Smooth muscle cell (in vitro differentiated cells): ENCODE results near the gene TMEM175. TPM values are rescaled to one million over a fixed set of nuclear protein-coding genes. Genes with fewer than 3 reads are reported as not detected.

Experiments used
- DNase-seq: peaks from one replicate; lab custom pipeline; 2025; ENCODE audit not compliant: unreplicated experiment; lab: John Stamatoyannopoulos, UW
- H2AFZ ChIP-seq: fragments of 200-600 bp; sonication (generic); 2 replicates; pipeline ENCODE4 v1.6.0; 2016; ENCODE audit warnings: antibody characterized with exemption, low read depth, mild to moderate bottlenecking
- H3F3A ChIP-seq: fragments of 200-600 bp; sonication (generic); 2 replicates; pipeline ENCODE4 v1.6.0; 2017; ENCODE audit warnings: antibody characterized with exemption, low read depth
- H3K27ac ChIP-seq: fragments of 200-600 bp; sonication (generic); 2 replicates; pipeline ENCODE4 v1.5.1; 2016; ENCODE audit warnings: low read depth, mild to moderate bottlenecking
- H3K27me3 ChIP-seq: fragments of 200-600 bp; sonication (generic); 2 replicates; pipeline ENCODE4 v1.6.1; 2016; ENCODE audit warnings: low read depth, mild to moderate bottlenecking
- H3K36me3 ChIP-seq: fragments of 200-600 bp; sonication (generic); 2 replicates; pipeline ENCODE4 v1.5.1; 2016; ENCODE audit warnings: low read depth
- H3K4me1 ChIP-seq: fragments of 200-600 bp; sonication (generic); 2 replicates; pipeline ENCODE4 v1.5.1; 2016; ENCODE audit warnings: low read depth
- H3K4me2 ChIP-seq: fragments of 200-600 bp; sonication (generic); 2 replicates; pipeline ENCODE4 v1.6.0; 2016; ENCODE audit warnings: mild to moderate bottlenecking
- H3K4me3 ChIP-seq: fragments of 200-600 bp; sonication (generic); 2 replicates; pipeline ENCODE4 v1.5.1; 2016; ENCODE audit warnings: mild to moderate bottlenecking
- H3K79me2 ChIP-seq: fragments of 200-600 bp; sonication (generic); 2 replicates; pipeline ENCODE4 v1.6.0; 2016; ENCODE audit warnings: low read depth, mild to moderate bottlenecking
- H3K9ac ChIP-seq: fragments of 200-600 bp; sonication (generic); 2 replicates; pipeline ENCODE4 v1.6.0; 2016; ENCODE audit warnings: low read depth
- H3K9me3 ChIP-seq: fragments of 200-600 bp; sonication (generic); replicated peaks from 2 replicates; pipeline ENCODE4 v1.5.1; 2016; ENCODE audit warnings: low read depth
- H4K20me1 ChIP-seq: fragments of 200-600 bp; sonication (generic); 2 replicates; pipeline ENCODE4 v1.6.0; 2016; ENCODE audit warnings: low read depth
- CTCF ChIP-seq: fragments of 200-600 bp; sonication (generic); IDR thresholded peaks from 2 replicates; pipeline ENCODE4 v1.5.1; 2017; ENCODE audit warnings: borderline replicate concordance, mild to moderate bottlenecking, antibody characterized with exemption; ENCODE audit not compliant: insufficient read depth, poor library complexity, severe bottlenecking
- WGBS: methylation state at CpG from one replicate; pipeline ENCODE4 v1.1.7; 2016; ENCODE audit warnings: low lambda C conversion rate; 5-methylcytosine and 5-hydroxymethylcytosine counted together
- polyA plus RNA-seq: library from polyadenylated mRNA; unstranded; fragments of >200 nt; fragmentation: Nextera tagmentation; extraction: Ambion mirVana; gene quantifications from 2 replicates; pipeline ENCODE4 v1.2.1, GENCODE V29; 2016
- total RNA-seq: library from RNA; depleted of rRNA; stranded (reverse); fragments of >200 nt; gene quantifications from 2 replicates; pipeline ENCODE4 v1.2.3, GENCODE V29; 2014

The TMEM175 gene
- total and polyA plus RNA-seq, 2 experiments from 2014 or later = 20.6 to 27.6 TPM

GRCh38 chr4:951186-951585 is 18.9 kb downstream of the TMEM175 start:
- H3K79me2 ChIP-seq = no peaks in the 10 kb centered on the region
- no peak overlapping the region for H3K4me2 ChIP-seq
- 89% methylated on average over 7 of the region's 7 CpGs for WGBS
- H3K27ac ChIP-seq = no peak overlapping the region
- TF ChIP-seq CTCF = no peak
- no peak overlapping the region for H3K4me3 ChIP-seq
- no peaks in the 10 kb centered on the region for H3K27me3 ChIP-seq
- no peaks in the 10 kb centered on the region for H3F3A ChIP-seq
- no peaks in the 10 kb centered on the region for H3K36me3 ChIP-seq
- peaks cover 4% of the 10 kb centered on the region for H4K20me1 ChIP-seq
- DNase-seq = no peak
- H3K9me3 ChIP-seq = no peaks in the 10 kb centered on the region
- no peaks in the 10 kb centered on the region for H3K4me1 ChIP-seq
- no peak overlapping the region for H3K9ac ChIP-seq
- no peak overlapping the region for H2AFZ ChIP-seq

DNA sequence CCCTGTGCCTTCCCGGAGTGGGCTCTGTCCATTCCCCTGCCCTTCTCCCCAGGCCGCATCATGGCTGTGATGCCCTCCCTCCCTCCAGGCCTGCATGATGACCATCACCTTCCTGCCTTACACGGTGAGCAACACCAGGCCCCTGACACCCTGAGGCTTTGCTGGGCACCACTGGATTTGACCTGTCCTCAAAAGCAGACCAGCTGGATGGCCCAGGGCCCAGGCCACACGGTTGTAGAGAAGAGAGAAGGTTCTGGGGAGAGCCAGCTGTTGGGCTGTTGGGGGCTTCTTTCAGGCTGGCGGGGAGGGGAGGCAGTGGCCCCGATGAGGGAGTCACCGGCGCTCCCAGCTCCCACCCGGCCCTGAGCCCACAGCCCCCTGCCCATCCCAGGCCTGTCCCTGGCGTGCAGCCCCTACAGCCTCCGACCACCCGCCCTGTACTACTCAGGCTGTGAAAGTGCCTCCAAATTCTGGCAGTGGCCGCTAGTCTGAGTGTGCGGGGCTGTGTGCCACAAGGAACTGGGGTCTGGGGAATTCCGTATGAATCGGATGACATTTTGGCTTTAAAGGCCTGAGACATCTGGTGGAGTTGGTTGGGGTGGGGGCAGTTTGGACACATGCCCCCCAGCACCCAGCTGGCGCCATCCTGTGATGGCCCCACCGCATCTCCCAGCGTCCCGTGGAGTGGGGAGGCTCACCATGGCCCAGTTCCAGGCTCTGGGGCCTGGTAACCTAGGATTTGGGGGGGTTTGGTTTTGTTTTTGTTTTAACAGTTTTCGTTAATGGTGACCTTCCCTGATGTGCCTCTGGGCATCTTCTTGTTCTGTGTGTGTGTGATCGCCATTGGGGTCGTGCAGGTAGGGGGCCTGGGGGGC is 19.6 kb downstream of the TMEM175 start:
- no peak overlapping the region for H3K27ac ChIP-seq
- no peaks in the 10 kb centered on the region for H3F3A ChIP-seq
- H3K4me2 ChIP-seq = no peak overlapping the region
- TF ChIP-seq CTCF = no peak
- 94% methylated on average over 18 of the region's 23 CpGs for WGBS
- no peaks in the 10 kb centered on the region for H4K20me1 ChIP-seq
- no peak overlapping the region for H3K9ac ChIP-seq
- no peak for DNase-seq
- H3K79me2 ChIP-seq = no peaks in the 10 kb centered on the region
- no peaks in the 10 kb centered on the region for H3K27me3 ChIP-seq
- H3K36me3 ChIP-seq = no peaks in the 10 kb centered on the region
- H2AFZ ChIP-seq = no peak overlapping the region
- H3K9me3 ChIP-seq = no peaks in the 10 kb centered on the region
- H3K4me1 ChIP-seq = no peaks in the 10 kb centered on the region
- H3K4me3 ChIP-seq = no peak overlapping the region

GRCh38 chr4:952881-953573 is 20.8 kb downstream of the TMEM175 start:
- WGBS = 94% methylated on average over 27 of the region's 28 CpGs

More at GRCh38 chr4:952881-953573, 20.8 kb downstream of the TMEM175 start:
- Histone ChIP-seq H2AFZ (no peak overlapping the region), H3K36me3 (no peaks in the 10 kb centered on the region), H3K4me1 (no peaks in the 10 kb centered on the region), H3K9me3 (no peaks in the 10 kb centered on the region), H4K20me1 (no peaks in the 10 kb centered on the region), H3K79me2 (no peaks in the 10 kb centered on the region), H3K27me3 (no peaks in the 10 kb centered on the region), H3F3A (no peaks in the 10 kb centered on the region), H3K9ac (no peak overlapping the region), H3K27ac (no peak overlapping the region), H3K4me2 (no peak overlapping the region), H3K4me3 (no peak overlapping the region)
- DNase-seq = no peak
- no peak for TF ChIP-seq CTCF
